ENCODE data around the gene MRM2.

DNA sequence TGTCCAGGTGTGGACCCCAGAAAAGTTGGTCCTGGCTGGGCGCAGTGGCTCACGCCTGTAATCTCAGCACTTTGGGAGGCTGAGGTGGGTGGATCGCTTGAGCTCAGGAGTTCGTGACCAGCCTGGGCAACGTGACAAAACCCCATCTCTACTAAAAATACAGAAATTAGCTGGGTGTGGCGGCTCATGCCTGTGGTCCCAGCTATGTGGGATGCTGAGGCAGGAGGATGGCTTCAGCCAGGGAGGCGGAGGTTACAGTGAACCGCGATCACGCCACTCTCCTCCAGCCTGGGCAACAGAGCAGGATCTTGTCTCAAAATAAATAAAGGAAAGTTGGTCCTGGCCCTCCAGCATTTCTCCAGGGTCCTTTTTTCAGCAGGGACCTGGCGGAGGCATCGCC lies 1.5 kb upstream of the MRM2 start:
- TF ChIP-seq, protein P1, sequence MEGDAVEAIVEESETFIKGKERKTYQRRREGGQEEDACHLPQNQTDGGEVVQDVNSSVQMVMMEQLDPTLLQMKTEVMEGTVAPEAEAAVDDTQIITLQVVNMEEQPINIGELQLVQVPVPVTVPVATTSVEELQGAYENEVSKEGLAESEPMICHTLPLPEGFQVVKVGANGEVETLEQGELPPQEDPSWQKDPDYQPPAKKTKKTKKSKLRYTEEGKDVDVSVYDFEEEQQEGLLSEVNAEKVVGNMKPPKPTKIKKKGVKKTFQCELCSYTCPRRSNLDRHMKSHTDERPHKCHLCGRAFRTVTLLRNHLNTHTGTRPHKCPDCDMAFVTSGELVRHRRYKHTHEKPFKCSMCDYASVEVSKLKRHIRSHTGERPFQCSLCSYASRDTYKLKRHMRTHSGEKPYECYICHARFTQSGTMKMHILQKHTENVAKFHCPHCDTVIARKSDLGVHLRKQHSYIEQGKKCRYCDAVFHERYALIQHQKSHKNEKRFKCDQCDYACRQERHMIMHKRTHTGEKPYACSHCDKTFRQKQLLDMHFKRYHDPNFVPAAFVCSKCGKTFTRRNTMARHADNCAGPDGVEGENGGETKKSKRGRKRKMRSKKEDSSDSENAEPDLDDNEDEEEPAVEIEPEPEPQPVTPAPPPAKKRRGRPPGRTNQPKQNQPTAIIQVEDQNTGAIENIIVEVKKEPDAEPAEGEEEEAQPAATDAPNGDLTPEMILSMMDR (IDR thresholded peaks at IDR 0.05), result no peak
- TF ChIP-seq POLR2AphosphoS5 (IDR thresholded peaks at IDR 0.05) (no peak), POLR2A (IDR thresholded peaks at IDR 0.05) (no peak)

Data from gastroesophageal sphincter (tissue), 3 donors.